OCI-LY1 (cell line): ENCODE data around the gene ABCB4.

Source experiments
- H2AFZ ChIP-seq: fragments of 200-600 bp; sonication (generic), shearing (Covaris generic); 2 replicates; pipeline ENCODE4 v1.6.0; 2014; ENCODE audit warnings: antibody characterized with exemption, mild to moderate bottlenecking, low read length
- H3F3A ChIP-seq: fragments of 200-600 bp; sonication (generic), shearing (Covaris generic); 2 replicates; pipeline ENCODE4 v1.6.0; 2014; ENCODE audit warnings: mild to moderate bottlenecking, antibody characterized with exemption, low read length, moderate library complexity; ENCODE audit not compliant: insufficient read depth
- H3K27ac ChIP-seq: fragments of 200-600 bp; sonication (generic); 2 replicates; pipeline ENCODE4 v1.5.1; 2014; ENCODE audit warnings: low read length, mixed run types, mild to moderate bottlenecking, low read depth; ENCODE audit not compliant: poor library complexity, severe bottlenecking
- H3K27me3 ChIP-seq: fragments of 200-600 bp; sonication (generic); 2 replicates; pipeline ENCODE4 v1.6.0; 2014; ENCODE audit warnings: antibody characterized with exemption, mild to moderate bottlenecking, low read length, moderate library complexity; ENCODE audit not compliant: insufficient read depth
- H3K36me3 ChIP-seq: fragments of 200-600 bp; sonication (generic); 2 replicates; pipeline ENCODE4 v1.6.1; 2014; ENCODE audit warnings: mild to moderate bottlenecking, antibody characterized with exemption, low read length, moderate library complexity, mixed read lengths; ENCODE audit not compliant: insufficient read depth
- H3K4me1 ChIP-seq: fragments of 200-600 bp; sonication (generic); 2 replicates; pipeline ENCODE4 v1.5.1; 2014; ENCODE audit warnings: mild to moderate bottlenecking, low read length, moderate library complexity; ENCODE audit not compliant: insufficient read depth, severe bottlenecking
- H3K4me2 ChIP-seq: fragments of 200-600 bp; sonication (generic), shearing (Covaris generic); 2 replicates; pipeline ENCODE4 v1.6.1; 2014; ENCODE audit warnings: low read length
- H3K4me3 ChIP-seq: fragments of 200-600 bp; sonication (generic); 2 replicates; pipeline ENCODE4 v1.5.1; 2014; ENCODE audit warnings: low read length, low read depth, mild to moderate bottlenecking, mixed read lengths; ENCODE audit not compliant: poor library complexity, severe bottlenecking
- H3K79me2 ChIP-seq: fragments of 200-600 bp; shearing (Covaris generic); 2 replicates; pipeline ENCODE4 v1.6.1; 2016; ENCODE audit warnings: mixed run types, low read length, mixed read lengths; ENCODE audit not compliant: insufficient read depth
- H3K9ac ChIP-seq: fragments of 200-600 bp; sonication (generic), shearing (Covaris generic); 2 replicates; pipeline ENCODE4 v1.6.1; 2014; ENCODE audit warnings: mild to moderate bottlenecking, low read length, mixed read lengths
- H3K9me2 ChIP-seq: fragments of 200-600 bp; sonication (generic), shearing (Covaris generic); 2 replicates; pipeline ENCODE4 v1.6.1; 2014; ENCODE audit warnings: low read depth, mild to moderate bottlenecking, low read length, mixed read lengths
- H3K9me3 ChIP-seq: fragments of 200-600 bp; shearing (Covaris generic); 2 replicates; pipeline ENCODE4 v1.6.1; 2014; ENCODE audit warnings: low read length, mixed read lengths
- H4K20me1 ChIP-seq: fragments of 200-600 bp; sonication (generic), shearing (Covaris generic); 2 replicates; pipeline ENCODE4 v1.6.0; 2016; ENCODE audit warnings: mild to moderate bottlenecking, low read length; ENCODE audit not compliant: insufficient read depth
- EZH2 ChIP-seq: fragments of 200-600 bp; sonication (generic), shearing (Covaris generic); IDR thresholded peaks from 2 replicates; pipeline ENCODE4 v1.8.0; 2017; ENCODE audit warnings: borderline replicate concordance, mixed run types, mild to moderate bottlenecking, antibody characterized with exemption, low read length, moderate library complexity, mixed read lengths
- TF ChIP-seq, protein P1 (sequence below): fragments of 200-600 bp; sonication (generic), shearing (Covaris generic); IDR thresholded peaks from 2 replicates; pipeline ENCODE4 v1.5.1; 2017; ENCODE audit warnings: mild to moderate bottlenecking, antibody characterized with exemption, low read length, moderate library complexity, mixed read lengths

The ABCB4 gene

DNA sequence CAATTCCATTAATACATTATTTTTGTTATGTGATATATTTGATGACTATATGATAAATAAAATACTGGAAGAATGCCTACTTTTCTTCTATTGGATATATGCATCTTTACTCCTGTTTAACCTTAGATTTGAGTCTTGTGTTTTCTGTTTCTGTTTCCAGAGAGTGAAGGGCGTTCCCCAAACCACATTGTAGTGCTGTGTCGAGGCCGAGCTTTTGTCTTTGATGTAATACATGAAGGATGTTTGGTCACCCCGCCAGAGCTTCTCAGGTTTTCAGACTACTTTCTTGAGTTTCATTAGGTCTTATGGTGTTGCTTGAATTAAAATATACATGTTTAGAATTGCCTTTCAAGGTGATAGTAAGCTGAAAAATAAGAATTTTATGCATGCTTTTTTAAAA lies 106.3 kb downstream of the ABCB4 start:
- Histone ChIP-seq H3K4me3 (no peak overlapping the region), H3K27me3 (no peaks in the 10 kb centered on the region), H3K4me2 (no peak overlapping the region), H3F3A (no peaks in the 10 kb centered on the region), H2AFZ (no peak overlapping the region), H3K27ac (no peak overlapping the region), H3K9me2 (no peaks in the 10 kb centered on the region), H3K4me1 (no peaks in the 10 kb centered on the region), H4K20me1 (no peaks in the 10 kb centered on the region), H3K36me3 (peaks cover 19% of the 10 kb centered on the region; the same call in 1 of the 2 replicates), H3K9me3 (no peaks in the 10 kb centered on the region), H3K9ac (no peak overlapping the region), H3K79me2 (no peaks in the 10 kb centered on the region)
- TF ChIP-seq, protein P1, sequence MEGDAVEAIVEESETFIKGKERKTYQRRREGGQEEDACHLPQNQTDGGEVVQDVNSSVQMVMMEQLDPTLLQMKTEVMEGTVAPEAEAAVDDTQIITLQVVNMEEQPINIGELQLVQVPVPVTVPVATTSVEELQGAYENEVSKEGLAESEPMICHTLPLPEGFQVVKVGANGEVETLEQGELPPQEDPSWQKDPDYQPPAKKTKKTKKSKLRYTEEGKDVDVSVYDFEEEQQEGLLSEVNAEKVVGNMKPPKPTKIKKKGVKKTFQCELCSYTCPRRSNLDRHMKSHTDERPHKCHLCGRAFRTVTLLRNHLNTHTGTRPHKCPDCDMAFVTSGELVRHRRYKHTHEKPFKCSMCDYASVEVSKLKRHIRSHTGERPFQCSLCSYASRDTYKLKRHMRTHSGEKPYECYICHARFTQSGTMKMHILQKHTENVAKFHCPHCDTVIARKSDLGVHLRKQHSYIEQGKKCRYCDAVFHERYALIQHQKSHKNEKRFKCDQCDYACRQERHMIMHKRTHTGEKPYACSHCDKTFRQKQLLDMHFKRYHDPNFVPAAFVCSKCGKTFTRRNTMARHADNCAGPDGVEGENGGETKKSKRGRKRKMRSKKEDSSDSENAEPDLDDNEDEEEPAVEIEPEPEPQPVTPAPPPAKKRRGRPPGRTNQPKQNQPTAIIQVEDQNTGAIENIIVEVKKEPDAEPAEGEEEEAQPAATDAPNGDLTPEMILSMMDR: no peak
- TF ChIP-seq EZH2: no peak

DNA sequence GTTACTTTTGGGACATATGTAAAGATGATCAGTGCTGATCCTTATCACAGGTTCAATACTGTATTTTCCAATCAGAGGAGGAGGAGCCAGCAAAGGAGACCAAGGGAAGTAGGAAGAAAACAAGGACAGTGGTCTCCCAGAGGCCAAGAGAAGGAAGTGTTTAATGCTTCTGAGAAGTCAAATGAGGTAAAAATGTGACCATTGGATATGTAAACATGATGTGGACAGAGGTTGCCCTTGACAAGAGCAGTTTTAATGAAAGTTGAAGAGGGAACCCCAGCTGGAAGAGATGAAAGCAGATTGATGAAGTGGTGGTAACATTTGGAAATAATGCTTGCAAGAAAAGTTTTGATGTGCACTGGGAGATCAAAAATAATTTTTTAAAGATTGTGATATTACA lies 111.2 kb downstream of the ABCB4 start:
- H3K79me2 ChIP-seq: no peaks in the 10 kb centered on the region
- no peaks in the 10 kb centered on the region for H3K4me1 ChIP-seq
- no peak overlapping the region for H3K4me2 ChIP-seq
- peaks cover 23% of the 10 kb centered on the region; the same call in 1 of the 2 replicates for H3K36me3 ChIP-seq
- H3K9me3 ChIP-seq: no peaks in the 10 kb centered on the region
- H4K20me1 ChIP-seq: no peaks in the 10 kb centered on the region
- H3K27ac ChIP-seq: no peak overlapping the region
- no peaks in the 10 kb centered on the region for H3K27me3 ChIP-seq
- H3K9ac ChIP-seq: no peak overlapping the region
- no peak overlapping the region for H2AFZ ChIP-seq
- TF ChIP-seq EZH2: no peak
- TF ChIP-seq, protein P1: no peak
- no peaks in the 10 kb centered on the region for H3F3A ChIP-seq
- no peaks in the 10 kb centered on the region for H3K9me2 ChIP-seq
- no peak overlapping the region for H3K4me3 ChIP-seq

DNA sequence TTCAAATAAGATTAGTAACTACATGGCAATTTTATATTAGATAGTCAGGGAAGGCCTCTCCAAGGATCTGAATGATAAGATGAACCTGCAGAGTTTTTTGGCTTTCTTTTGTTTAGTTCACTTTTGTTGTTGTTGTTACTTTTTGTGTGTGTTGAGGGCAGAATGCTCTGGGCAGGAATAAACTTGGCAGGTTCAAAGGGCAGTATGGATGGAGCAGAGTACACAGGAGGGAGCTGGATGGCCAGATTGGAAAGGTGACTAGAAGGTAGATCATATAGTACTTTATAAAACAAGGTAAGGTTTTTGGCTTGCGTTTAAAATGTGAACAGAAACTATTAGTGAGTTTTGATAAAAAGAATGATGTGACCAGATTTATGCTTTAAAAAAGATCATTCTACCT lies 112.1 kb downstream of the ABCB4 start:
- Histone ChIP-seq H3K27ac (no peak overlapping the region), H3K9me2 (no peaks in the 10 kb centered on the region), H3K4me1 (no peaks in the 10 kb centered on the region), H3K4me2 (no peak overlapping the region), H3K27me3 (no peaks in the 10 kb centered on the region), H3K4me3 (no peak overlapping the region), H3F3A (no peaks in the 10 kb centered on the region), H3K9ac (no peak overlapping the region), H2AFZ (no peak overlapping the region), H4K20me1 (no peaks in the 10 kb centered on the region), H3K36me3 (peaks cover 28% of the 10 kb centered on the region), H3K79me2 (no peaks in the 10 kb centered on the region), H3K9me3 (no peaks in the 10 kb centered on the region)
- TF ChIP-seq, protein P1: no peak
- TF ChIP-seq EZH2: no peak
